MM.1S (cell line): ENCODE results near the gene RAX.

Experiments used
- DNase-seq: peaks from one replicate; pipeline ENCODE4 v3.0.0-alpha.2; 2015
- H2AFZ ChIP-seq: fragments of 300-600 bp; sonication (generic); 2 replicates; pipeline ENCODE4 v1.6.0; 2016; ENCODE audit warnings: antibody characterized with exemption, low read length
- H3F3A ChIP-seq: fragments of 300-600 bp; sonication (generic); 2 replicates; pipeline ENCODE4 v1.6.1; 2016; ENCODE audit warnings: mild to moderate bottlenecking, antibody characterized with exemption, low read length, moderate library complexity, mixed read lengths; ENCODE audit not compliant: insufficient read depth
- H3K27ac ChIP-seq: fragments of 300-600 bp; sonication (generic); 2 replicates; pipeline ENCODE4 v1.5.1; 2016; ENCODE audit warnings: mild to moderate bottlenecking, low read length
- H3K27me3 ChIP-seq: fragments of 300-600 bp; sonication (generic); replicated peaks from 2 replicates; pipeline ENCODE4 v1.6.0; 2016; ENCODE audit warnings: low read length; ENCODE audit not compliant: insufficient read depth
- H3K36me3 ChIP-seq: fragments of 300-600 bp; sonication (generic); replicated peaks from 2 replicates; pipeline ENCODE4 v1.6.1; 2016; ENCODE audit warnings: mild to moderate bottlenecking, low read length, mixed read lengths; ENCODE audit not compliant: insufficient read depth
- H3K4me1 ChIP-seq: fragments of 300-600 bp; sonication (generic); 2 replicates; pipeline ENCODE4 v1.6.1; 2016; ENCODE audit warnings: low read length, mixed read lengths
- H3K4me2 ChIP-seq: fragments of 300-600 bp; sonication (generic); 2 replicates; pipeline ENCODE4 v1.6.0; 2016; ENCODE audit warnings: low read depth, low read length
- H3K4me3 ChIP-seq: fragments of 300-600 bp; sonication (generic); 2 replicates; pipeline ENCODE4 v1.5.1; 2016; ENCODE audit warnings: low read length, mixed read lengths
- H3K79me2 ChIP-seq: fragments of 300-600 bp; sonication (generic); 2 replicates; pipeline ENCODE4 v1.6.1; 2016; ENCODE audit warnings: mixed run types, low read length, mixed read lengths
- H3K9ac ChIP-seq: fragments of 300-600 bp; sonication (generic); 2 replicates; pipeline ENCODE4 v1.6.1; 2016; ENCODE audit warnings: low read length, mixed read lengths
- H3K9me2 ChIP-seq: fragments of 300-600 bp; sonication (generic); replicated peaks from 2 replicates; pipeline ENCODE4 v1.6.1; 2016; ENCODE audit warnings: mild to moderate bottlenecking, low read length, mixed read lengths; ENCODE audit not compliant: insufficient read depth
- H3K9me3 ChIP-seq: fragments of 300-600 bp; sonication (generic); replicated peaks from 2 replicates; pipeline ENCODE4 v1.6.1; 2016; ENCODE audit warnings: mild to moderate bottlenecking, low read length, mixed read lengths; ENCODE audit not compliant: insufficient read depth
- H4K20me1 ChIP-seq: fragments of 300-600 bp; sonication (generic); 2 replicates; pipeline ENCODE4 v1.6.1; 2016; ENCODE audit warnings: mild to moderate bottlenecking, low read length, moderate library complexity, mixed read lengths; ENCODE audit not compliant: insufficient read depth
- CTCF ChIP-seq: fragments of 300-600 bp; sonication (generic); IDR thresholded peaks from 2 replicates; pipeline ENCODE4 v1.5.1; 2016; ENCODE audit warnings: antibody characterized with exemption, low read length, mixed read lengths
- EZH2 ChIP-seq: fragments of 300-600 bp; sonication (generic); optimal IDR thresholded peaks from 2 replicates; pipeline ENCODE3; 2017; ENCODE audit warnings: low read depth, mild to moderate bottlenecking, antibody characterized with exemption, low read length, mixed read lengths
- EZH2phosphoT487 ChIP-seq: fragments of 300-600 bp; sonication (generic); IDR thresholded peaks from 2 replicates; pipeline ENCODE4 v1.6.1; 2018; ENCODE audit warnings: antibody characterized with exemption, low read length

Gene RAX

GRCh38 chr18:59278793-59279192 is 5.5 kb upstream of the RAX start:
- no peak overlapping the region for H3K27ac ChIP-seq
- no peaks in the 10 kb centered on the region for H3K9me2 ChIP-seq
- H3K79me2 ChIP-seq, result no peaks in the 10 kb centered on the region
- no peaks in the 10 kb centered on the region for H3F3A ChIP-seq
- H3K4me3 ChIP-seq, result no peak overlapping the region
- H4K20me1 ChIP-seq, result no peaks in the 10 kb centered on the region
- no peaks in the 10 kb centered on the region for H3K27me3 ChIP-seq
- DNase-seq, result no peak
- no peaks in the 10 kb centered on the region for H3K36me3 ChIP-seq
- TF ChIP-seq EZH2, result no peak
- no peak for TF ChIP-seq CTCF
- TF ChIP-seq EZH2phosphoT487, result no peak
- no peaks in the 10 kb centered on the region for H3K4me1 ChIP-seq
- H3K4me2 ChIP-seq, result no peak overlapping the region
- no peak overlapping the region for H3K9ac ChIP-seq
- H3K9me3 ChIP-seq, result no peaks in the 10 kb centered on the region
- H2AFZ ChIP-seq, result no peak overlapping the region

- Histone ChIP-seq H3K9me2 (no peaks in the 10 kb centered on the region), H3K27me3 (peaks cover 12% of the 10 kb centered on the region), H2AFZ (no peak overlapping the region), H3K36me3 (no peaks in the 10 kb centered on the region), H3K4me2 (no peak overlapping the region), H3K27ac (no peak overlapping the region), H3K9me3 (no peaks in the 10 kb centered on the region), H3F3A (no peaks in the 10 kb centered on the region), H3K4me1 (0 out of 2 replicates have a peak, but pooled peaks cover 4% of the 10 kb centered on the region), H3K79me2 (no peaks in the 10 kb centered on the region), H4K20me1 (no peaks in the 10 kb centered on the region), H3K4me3 (no peak overlapping the region), H3K9ac (no peak overlapping the region)
- no peak for DNase-seq
- no peak for TF ChIP-seq EZH2
- no peak for TF ChIP-seq CTCF
- no peak for TF ChIP-seq EZH2phosphoT487
Observed at GRCh38 chr18:59276047-59276446, 2.8 kb upstream of the RAX start.

- no peak for TF ChIP-seq EZH2
- TF ChIP-seq CTCF, result no peak
- TF ChIP-seq EZH2phosphoT487, result no peak
- DNase-seq, result no peak
- Histone ChIP-seq H3K9me3 (no peaks in the 10 kb centered on the region), H3F3A (no peaks in the 10 kb centered on the region), H3K27me3 (peaks cover 17% of the 10 kb centered on the region), H3K4me3 (no peak overlapping the region), H3K79me2 (no peaks in the 10 kb centered on the region), H4K20me1 (no peaks in the 10 kb centered on the region), H3K4me2 (no peak overlapping the region), H3K9ac (no peak overlapping the region), H3K9me2 (no peaks in the 10 kb centered on the region), H3K4me1 (0 out of 2 replicates have a peak, but pooled peaks cover 4% of the 10 kb centered on the region), H3K36me3 (no peaks in the 10 kb centered on the region), H3K27ac (no peak overlapping the region), H2AFZ (no peak overlapping the region)
Observed at GRCh38 chr18:59275406-59275949, 2.2 kb upstream of the RAX start.
